Measurements from ENCODE around the gene THRB. TPM values are rescaled to one million over a fixed set of nuclear protein-coding genes. Genes with fewer than 3 reads are reported as not detected.

The THRB gene
- total RNA-seq, 1 experiment from 2014 or later, result 5.8 TPM

- TF ChIP-seq ZNF138 (CRISPR knock-in tag; conservative IDR thresholded peaks at IDR 0.05), result no peak
Observed at GRCh38 chr3:24336101-24336500, 158.5 kb downstream of the THRB start (continued).

GRCh38 chr3:24332092-24332491 is 162.6 kb downstream of the THRB start:
- H3K36me3 Mint-ChIP-seq, result no peaks in the 10 kb centered on the region
- no peaks in the 10 kb centered on the region for H3K27me3 Mint-ChIP-seq (ENCODE audit: low read depth)
- ATAC-seq (no peak), DNase-seq (ENCODE audit: low spot score) (no peak)
- TF ChIP-seq GABPB1 (CRISPR knock-in tag; IDR thresholded peaks at IDR 0.05), result no peak
- no peak for TF ChIP-seq ZNF263 (CRISPR knock-in tag; IDR thresholded peaks at IDR 0.05; ENCODE audit: low read depth)
- TF ChIP-seq, protein P1, sequence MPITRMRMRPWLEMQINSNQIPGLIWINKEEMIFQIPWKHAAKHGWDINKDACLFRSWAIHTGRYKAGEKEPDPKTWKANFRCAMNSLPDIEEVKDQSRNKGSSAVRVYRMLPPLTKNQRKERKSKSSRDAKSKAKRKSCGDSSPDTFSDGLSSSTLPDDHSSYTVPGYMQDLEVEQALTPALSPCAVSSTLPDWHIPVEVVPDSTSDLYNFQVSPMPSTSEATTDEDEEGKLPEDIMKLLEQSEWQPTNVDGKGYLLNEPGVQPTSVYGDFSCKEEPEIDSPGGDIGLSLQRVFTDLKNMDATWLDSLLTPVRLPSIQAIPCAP (CRISPR knock-in tag; IDR thresholded peaks at IDR 0.05), result no peak
- TF ChIP-seq, protein P2, sequence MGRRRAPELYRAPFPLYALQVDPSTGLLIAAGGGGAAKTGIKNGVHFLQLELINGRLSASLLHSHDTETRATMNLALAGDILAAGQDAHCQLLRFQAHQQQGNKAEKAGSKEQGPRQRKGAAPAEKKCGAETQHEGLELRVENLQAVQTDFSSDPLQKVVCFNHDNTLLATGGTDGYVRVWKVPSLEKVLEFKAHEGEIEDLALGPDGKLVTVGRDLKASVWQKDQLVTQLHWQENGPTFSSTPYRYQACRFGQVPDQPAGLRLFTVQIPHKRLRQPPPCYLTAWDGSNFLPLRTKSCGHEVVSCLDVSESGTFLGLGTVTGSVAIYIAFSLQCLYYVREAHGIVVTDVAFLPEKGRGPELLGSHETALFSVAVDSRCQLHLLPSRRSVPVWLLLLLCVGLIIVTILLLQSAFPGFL (CRISPR knock-in tag; IDR thresholded peaks at IDR 0.05; ENCODE audit: borderline replicate concordance), result no peak
- TF ChIP-seq OVOL2 (CRISPR knock-in tag; IDR thresholded peaks at IDR 0.05; ENCODE audit: borderline replicate concordance), result no peak
- TF ChIP-seq FOXJ3 (CRISPR knock-in tag; IDR thresholded peaks at IDR 0.05; ENCODE audit: borderline replicate concordance), result no peak
- no peak for TF ChIP-seq PRRX2 (CRISPR knock-in tag; IDR thresholded peaks at IDR 0.05)
- TF ChIP-seq MXD4 (CRISPR knock-in tag; IDR thresholded peaks at IDR 0.05; ENCODE audit: borderline replicate concordance), result no peak
- TF ChIP-seq ATF1 (CRISPR knock-in tag; IDR thresholded peaks at IDR 0.05), result no peak
- no peaks in the 10 kb centered on the region for H3K4me1 Mint-ChIP-seq
- POLR2A ChIA-PET, result no interaction called here
- no peak overlapping the region for H3K4me3 Mint-ChIP-seq
- no peak overlapping the region for H3K27ac Mint-ChIP-seq
- peaks cover 3% of the 10 kb centered on the region; the same call in 1 of the 2 replicates for H3K9me3 Mint-ChIP-seq
- CTCF ChIA-PET, result no interaction called here

- TF ChIP-seq CREB1 (CRISPR knock-in tag; IDR thresholded peaks at IDR 0.05) (no peak), SOX15 (CRISPR knock-in tag; IDR thresholded peaks at IDR 0.05) (no peak), ZNF671 (CRISPR knock-in tag; IDR thresholded peaks at IDR 0.05) (no peak), SMAD3 (CRISPR knock-in tag; IDR thresholded peaks at IDR 0.05; ENCODE audit: borderline replicate concordance) (no peak), ARID4B (CRISPR knock-in tag; IDR thresholded peaks at IDR 0.05; ENCODE audit: borderline replicate concordance) (no peak), ZNF232 (CRISPR knock-in tag; IDR thresholded peaks at IDR 0.05) (no peak), IRF2 (CRISPR knock-in tag; IDR thresholded peaks at IDR 0.05; ENCODE audit: borderline replicate concordance, low read depth) (no peak), FOXK1 (CRISPR knock-in tag; IDR thresholded peaks at IDR 0.05) (no peak), ATF3 (CRISPR knock-in tag; conservative IDR thresholded peaks at IDR 0.05) (no peak), PRRX2 (CRISPR knock-in tag; IDR thresholded peaks at IDR 0.05) (no peak), GRHL2 (CRISPR knock-in tag; IDR thresholded peaks at IDR 0.05; ENCODE audit: insufficient replicate concordance, severe bottlenecking) (no peak), FOXJ3 (CRISPR knock-in tag; IDR thresholded peaks at IDR 0.05; ENCODE audit: borderline replicate concordance) (no peak)
- TF ChIP-seq, protein P3, sequence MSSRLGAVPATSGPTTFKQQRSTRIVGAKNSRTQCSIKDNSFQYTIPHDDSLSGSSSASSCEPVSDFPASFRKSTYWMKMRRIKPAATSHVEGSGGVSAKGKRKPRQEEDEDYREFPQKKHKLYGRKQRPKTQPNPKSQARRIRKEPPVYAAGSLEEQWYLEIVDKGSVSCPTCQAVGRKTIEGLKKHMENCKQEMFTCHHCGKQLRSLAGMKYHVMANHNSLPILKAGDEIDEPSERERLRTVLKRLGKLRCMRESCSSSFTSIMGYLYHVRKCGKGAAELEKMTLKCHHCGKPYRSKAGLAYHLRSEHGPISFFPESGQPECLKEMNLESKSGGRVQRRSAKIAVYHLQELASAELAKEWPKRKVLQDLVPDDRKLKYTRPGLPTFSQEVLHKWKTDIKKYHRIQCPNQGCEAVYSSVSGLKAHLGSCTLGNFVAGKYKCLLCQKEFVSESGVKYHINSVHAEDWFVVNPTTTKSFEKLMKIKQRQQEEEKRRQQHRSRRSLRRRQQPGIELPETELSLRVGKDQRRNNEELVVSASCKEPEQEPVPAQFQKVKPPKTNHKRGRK (CRISPR knock-in tag; IDR thresholded peaks at IDR 0.05; ENCODE audit: borderline replicate concordance), result no peak
- TF ChIP-seq, protein P2 (CRISPR knock-in tag; IDR thresholded peaks at IDR 0.05; ENCODE audit: borderline replicate concordance), result no peak
- H3K4me1 Mint-ChIP-seq, result no peaks in the 10 kb centered on the region
- H3K4me3 Mint-ChIP-seq, result no peak overlapping the region
- H3K27me3 Mint-ChIP-seq (ENCODE audit: low read depth), result no peaks in the 10 kb centered on the region
- H3K9me3 Mint-ChIP-seq, result peaks cover 16% of the 10 kb centered on the region
- ATAC-seq (no peak), DNase-seq (ENCODE audit: low spot score) (no peak)
- ChIA-PET POLR2A (no interaction called here), CTCF (no interaction called here)
- no peaks in the 10 kb centered on the region for H3K36me3 Mint-ChIP-seq
- no peak overlapping the region for H3K27ac Mint-ChIP-seq
Observed at GRCh38 chr3:24323272-24323671, 171.4 kb downstream of the THRB start.
